GM13977 (cell line): ENCODE measurements around the gene VSIR.

Experiments
- DNase-seq: peaks from one replicate; pipeline ENCODE4 v3.0.0; 2012; ENCODE audit warnings: low spot score
- CTCF ChIP-seq: IDR thresholded peaks from 2 replicates; pipeline ENCODE4 v1.5.1; 2012; ENCODE audit warnings: mild to moderate bottlenecking, control low read depth; ENCODE audit not compliant: insufficient read depth; ENCODE audit errors: extremely low read depth, missing control alignments
- in situ Hi-C: fragments of 300-500 bp; cut with MboI; formaldehyde crosslinking; loops from one replicate; pipeline ENCODE4 v1.12.0; 2022; ENCODE audit warnings: low sequenced_read_pairs, low pct_unique_long_range_greater_than_20kb, mixed read lengths, inconsistent platforms; ENCODE audit not compliant: unreplicated experiment

Gene VSIR

DNA sequence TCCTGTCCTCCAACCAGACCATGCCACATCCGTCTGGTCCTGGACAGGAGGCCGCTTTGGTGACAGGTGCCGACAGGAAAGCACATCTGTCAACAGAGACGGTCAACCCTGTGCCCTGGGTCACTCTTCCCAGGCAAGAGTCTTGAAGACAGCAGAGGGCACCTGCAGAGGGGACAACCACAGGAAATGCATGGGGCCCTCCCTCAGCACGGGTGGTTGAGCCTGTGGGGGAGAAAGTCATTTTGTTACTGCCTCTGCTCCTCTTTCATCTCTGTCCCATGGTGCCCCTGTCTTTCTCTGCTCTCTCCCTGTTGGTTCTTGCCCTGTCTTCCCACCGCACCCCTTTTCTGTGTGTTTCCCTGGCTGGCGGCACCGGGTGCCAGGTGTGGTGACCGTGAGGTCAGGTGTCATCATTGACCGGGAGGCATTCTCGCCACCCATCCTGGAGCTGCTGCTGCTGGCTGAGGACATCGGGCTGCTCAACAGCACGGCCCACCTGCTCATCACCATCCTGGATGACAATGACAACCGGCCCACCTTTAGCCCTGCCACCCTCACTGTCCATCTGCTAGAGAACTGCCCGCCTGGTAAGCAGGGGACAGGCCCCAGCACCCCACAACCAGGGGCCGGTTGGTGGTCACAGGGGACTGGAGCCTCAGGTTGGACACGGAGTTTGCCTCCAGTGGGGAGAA is 17.6 kb upstream of the VSIR start:
- in situ Hi-C loops, result no loop called here
- TF ChIP-seq CTCF, result no peak
- peak; percentile 69 for DNase-seq

DNA sequence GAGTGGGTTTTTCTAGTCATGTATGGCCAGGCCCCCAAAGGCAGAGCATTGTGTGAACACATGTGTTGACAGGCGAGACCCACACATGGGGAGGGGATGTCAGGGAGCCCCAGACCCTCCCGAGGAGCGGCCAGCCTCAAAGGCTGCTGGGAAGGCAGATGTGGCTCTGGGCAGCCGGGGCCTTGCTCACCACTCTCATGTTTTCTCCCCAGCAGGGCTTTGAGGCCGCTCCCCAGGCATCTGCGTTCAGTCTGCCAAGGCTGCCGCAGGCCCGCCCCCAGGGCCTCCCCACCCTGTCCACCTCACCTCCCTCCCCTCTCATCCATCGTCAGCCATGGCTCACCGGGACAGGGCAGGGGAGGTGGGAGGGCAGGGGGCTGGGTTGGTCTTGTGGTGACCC is 16.6 kb upstream of the VSIR start:
- in situ Hi-C loops, result no loop called here
- no peak for TF ChIP-seq CTCF
- DNase-seq, result no peak

- in situ Hi-C loops, result no loop called here
- no peak for DNase-seq
- TF ChIP-seq CTCF, result no peak
These were observed 15.6 kb upstream of the VSIR start for GRCh38 chr10:71788954-71789353.

DNA sequence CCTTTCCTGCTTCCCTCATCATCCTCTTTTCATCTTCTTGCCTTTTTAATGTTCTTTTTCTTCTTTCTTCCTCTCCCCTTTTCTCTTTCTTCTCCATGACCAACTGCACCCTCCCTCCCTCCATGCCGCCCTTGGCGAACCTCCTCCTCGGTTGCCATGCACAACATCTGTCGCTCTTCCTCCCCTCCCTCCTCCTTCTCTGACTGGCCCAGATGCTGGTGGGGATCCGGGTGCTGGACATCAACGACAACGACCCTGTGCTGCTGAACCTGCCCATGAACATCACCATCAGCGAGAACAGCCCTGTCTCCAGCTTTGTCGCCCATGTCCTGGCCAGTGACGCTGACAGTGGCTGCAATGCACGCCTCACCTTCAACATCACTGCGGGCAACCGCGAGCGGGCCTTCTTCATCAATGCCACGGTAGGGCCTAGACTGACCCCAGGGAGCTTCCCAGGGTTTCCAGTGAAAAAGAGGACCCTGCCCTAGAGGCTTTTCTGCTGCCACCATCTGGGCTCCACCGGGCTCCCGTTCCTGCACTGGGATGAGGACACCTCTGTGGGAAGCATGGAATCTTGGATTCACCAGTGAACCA is 11.5 kb upstream of the VSIR start:
- no peak for DNase-seq
- in situ Hi-C loops, result no loop called here
- no peak for TF ChIP-seq CTCF

- TF ChIP-seq CTCF, result no peak
- in situ Hi-C loops, result no loop called here
- DNase-seq, result no peak
These were observed 10.8 kb upstream of the VSIR start for GRCh38 chr10:71783917-71784678.

DNA sequence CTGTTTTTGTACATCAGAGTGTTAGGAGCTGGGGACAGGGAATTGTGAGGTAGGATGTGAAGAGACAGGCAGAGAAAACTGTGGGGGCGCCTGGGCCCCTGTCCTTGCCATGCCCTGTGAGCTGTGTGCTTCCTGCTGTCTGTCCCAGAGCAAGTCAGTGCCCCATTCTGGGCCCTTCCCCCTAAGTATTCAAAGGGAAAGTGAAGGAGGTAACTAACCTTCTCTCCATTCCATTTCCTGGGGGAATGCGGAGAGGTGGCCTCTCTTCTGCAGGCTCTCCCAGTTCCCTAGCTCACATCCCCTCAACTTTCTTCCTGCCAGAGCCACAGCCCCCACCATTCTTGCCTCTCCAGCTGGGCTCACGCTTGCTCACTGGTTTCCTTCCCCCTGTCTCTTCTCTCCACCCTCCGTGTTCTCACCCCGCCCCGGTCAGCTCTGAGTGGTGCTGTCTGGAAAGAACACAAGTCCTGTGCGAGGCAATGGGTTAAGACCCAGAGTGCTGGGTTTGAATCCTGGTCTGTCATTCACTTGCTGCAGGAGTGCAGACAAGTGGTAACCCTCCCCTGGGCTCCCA is 9.7 kb upstream of the VSIR start:
- no peak for TF ChIP-seq CTCF
- in situ Hi-C loops, result no loop called here
- DNase-seq, result no peak
